WERI-Rb-1 (cell line): ENCODE results near the gene MAP3K21.

Source experiments
- DNase-seq: peaks from one replicate; pipeline ENCODE4 v3.0.0-alpha.2; 2020
- H3K27ac ChIP-seq: fragments of 250-450 bp; sonication (Bioruptor Pico); 2 replicates; pipeline ENCODE4 v1.5.1; 2020; ENCODE audit warnings: mild to moderate bottlenecking, moderate library complexity
- H3K27me3 ChIP-seq: fragments of 250-450 bp; sonication (Bioruptor Pico); 2 replicates; pipeline ENCODE4 v1.5.1; 2021; ENCODE audit warnings: mild to moderate bottlenecking, low read depth, moderate library complexity; ENCODE audit not compliant: insufficient read depth, severe bottlenecking
- H3K36me3 ChIP-seq: fragments of 250-450 bp; sonication (Bioruptor Pico); 2 replicates; pipeline ENCODE4 v1.5.1; 2020; ENCODE audit warnings: mild to moderate bottlenecking, moderate library complexity
- H3K4me3 ChIP-seq: 2 replicates; pipeline ENCODE4 v1.5.1; 2011; ENCODE audit warnings: low read depth, mild to moderate bottlenecking, control low read depth, low read length
- H3K9me3 ChIP-seq: fragments of 250-450 bp; sonication (Bioruptor Pico); 2 replicates; pipeline ENCODE4 v1.5.1; 2021; ENCODE audit warnings: mild to moderate bottlenecking, moderate library complexity; ENCODE audit not compliant: severe bottlenecking
- CTCF ChIP-seq: IDR thresholded peaks from 2 replicates; pipeline ENCODE4 v1.5.1; 2011; ENCODE audit warnings: low read depth, mild to moderate bottlenecking, control low read depth, inconsistent platforms, low read length

Gene MAP3K21

DNA sequence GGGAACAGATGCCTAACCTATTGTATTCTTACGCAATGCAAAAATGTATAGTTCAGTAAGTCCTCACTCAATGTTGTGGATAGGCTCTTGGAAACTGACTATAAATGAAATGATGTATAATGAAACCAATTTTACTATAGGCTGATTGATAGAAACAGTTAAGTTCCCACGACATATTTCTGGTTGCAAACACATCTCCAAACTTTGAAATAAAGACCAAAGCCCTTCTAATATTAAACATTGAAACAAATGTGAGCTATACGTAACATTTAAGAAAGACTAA is 29.1 kb downstream of the MAP3K21 start:
- no peak for DNase-seq
- H3K27me3 ChIP-seq = no peaks in the 10 kb centered on the region
- H3K4me3 ChIP-seq = no peak overlapping the region
- no peak overlapping the region for H3K27ac ChIP-seq
- H3K9me3 ChIP-seq = no peaks in the 10 kb centered on the region
- TF ChIP-seq CTCF = no peak
- H3K36me3 ChIP-seq = peaks cover 8% of the 10 kb centered on the region

- TF ChIP-seq CTCF = no peak
- no peaks in the 10 kb centered on the region for H3K27me3 ChIP-seq
- no peak overlapping the region for H3K4me3 ChIP-seq
- H3K27ac ChIP-seq = no peak overlapping the region
- no peaks in the 10 kb centered on the region for H3K9me3 ChIP-seq
- no peak for DNase-seq
- peaks cover 8% of the 10 kb centered on the region for H3K36me3 ChIP-seq
These were observed 30.3 kb downstream of the MAP3K21 start for GRCh38 chr1:233357595-233358397.

DNA sequence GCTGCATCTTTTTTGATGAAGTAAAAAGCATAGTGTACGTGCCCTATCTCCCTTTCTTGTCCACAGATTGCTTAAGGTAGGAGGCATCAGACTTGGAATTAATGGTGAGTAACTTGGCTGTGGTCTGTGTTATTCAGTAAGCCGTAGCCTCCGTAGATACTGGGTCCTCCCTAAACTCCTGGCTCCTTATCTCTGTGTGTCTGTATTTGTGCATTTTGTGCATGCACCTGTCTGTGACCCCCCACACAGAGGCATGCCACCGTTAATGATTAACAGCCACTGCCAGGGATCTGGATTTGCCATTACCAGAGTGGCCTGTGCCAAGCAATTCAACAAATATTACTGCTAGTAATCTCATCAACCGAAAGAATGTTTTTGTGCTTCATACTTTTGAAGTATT is 31.9 kb downstream of the MAP3K21 start:
- Histone ChIP-seq H3K27me3 (no peaks in the 10 kb centered on the region), H3K27ac (no peak overlapping the region), H3K4me3 (no peak overlapping the region), H3K9me3 (no peaks in the 10 kb centered on the region), H3K36me3 (peaks cover 8% of the 10 kb centered on the region)
- no peak for TF ChIP-seq CTCF
- DNase-seq = no peak

DNA sequence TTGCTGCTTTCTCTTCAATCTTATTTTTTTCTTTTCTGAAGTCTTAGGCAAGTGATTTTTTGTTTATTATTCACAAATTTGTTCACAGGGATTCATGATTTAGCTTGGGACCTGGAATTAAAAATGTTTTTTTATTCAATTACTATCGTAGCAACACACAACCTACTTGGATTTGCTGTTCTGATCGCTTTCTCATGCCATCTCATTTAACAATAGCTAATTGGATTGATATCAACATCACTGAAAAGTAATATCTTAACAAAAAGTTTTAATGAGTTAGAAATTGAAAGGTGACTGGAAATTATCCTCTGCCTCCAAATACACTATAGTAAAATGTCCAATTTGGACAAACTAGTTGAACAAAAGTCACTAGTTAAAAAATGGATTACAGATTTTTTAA is 32.4 kb downstream of the MAP3K21 start:
- DNase-seq = no peak
- peaks cover 8% of the 10 kb centered on the region for H3K36me3 ChIP-seq
- no peak for TF ChIP-seq CTCF
- no peaks in the 10 kb centered on the region for H3K27me3 ChIP-seq
- H3K4me3 ChIP-seq = no peak overlapping the region
- no peak overlapping the region for H3K27ac ChIP-seq
- no peaks in the 10 kb centered on the region for H3K9me3 ChIP-seq

DNA sequence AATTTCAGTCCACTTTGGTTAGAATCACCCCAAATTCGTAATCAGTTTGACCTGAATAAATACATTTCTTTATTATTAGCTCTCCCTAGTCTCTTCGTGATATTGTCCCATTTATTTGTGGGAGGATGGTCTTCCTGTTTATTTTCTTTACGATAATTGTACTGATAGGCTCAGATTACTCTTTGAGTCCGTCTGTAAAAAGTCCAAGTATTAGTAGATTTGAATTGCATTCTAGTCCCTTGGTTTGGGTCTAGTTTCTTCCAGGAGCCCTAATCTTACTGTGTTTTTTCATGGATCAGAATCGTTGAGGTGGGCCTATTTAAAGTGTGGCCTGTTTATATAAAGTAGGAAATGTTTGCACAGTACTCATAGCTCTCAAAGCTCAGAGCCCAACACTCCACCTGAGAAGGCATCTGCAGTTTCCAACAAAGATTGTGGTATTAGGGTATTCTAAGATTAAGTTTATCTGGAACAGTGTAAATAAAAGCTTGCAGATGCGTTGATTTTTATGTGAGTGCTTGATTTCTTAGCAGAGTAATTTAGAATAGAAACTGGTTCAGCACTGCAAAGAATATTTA is 33.1 kb downstream of the MAP3K21 start:
- Histone ChIP-seq H3K27ac (no peak overlapping the region), H3K9me3 (no peaks in the 10 kb centered on the region)
- TF ChIP-seq CTCF = no peak

GRCh38 chr1:233361876-233362275 is 34.4 kb downstream of the MAP3K21 start:
- H3K27ac ChIP-seq = no peak overlapping the region
- no peak for DNase-seq
- no peaks in the 10 kb centered on the region for H3K27me3 ChIP-seq
- TF ChIP-seq CTCF = no peak
- H3K4me3 ChIP-seq = no peak overlapping the region
- H3K36me3 ChIP-seq = no peaks in the 10 kb centered on the region
- no peaks in the 10 kb centered on the region for H3K9me3 ChIP-seq

More for the DNA sequence above, 33.1 kb downstream of the MAP3K21 start:
- Histone ChIP-seq H3K36me3 (peaks cover 4% of the 10 kb centered on the region; the same call in 1 of the 2 replicates), H3K27me3 (no peaks in the 10 kb centered on the region), H3K4me3 (no peak overlapping the region)
- no peak for DNase-seq
